HT-29 (cell line): ENCODE measurements around the gene OR5B21. TPM values are rescaled to one million over a fixed set of nuclear protein-coding genes. Genes with fewer than 3 reads are reported as not detected.

Source experiments
- DNase-seq: peaks from one replicate; pipeline ENCODE4 v3.0.0-alpha.2; 2015; ENCODE audit warnings: low spot score
- total RNA-seq: library from RNA; depleted of rRNA; stranded (reverse); fragments of >200 nt; shearing (Covaris generic); gene quantifications from 2 replicates; pipeline ENCODE4 v1.2.3, GENCODE V29; 2014; rRNA removed

The OR5B21 gene
- total RNA-seq, 1 experiment from 2014 or later: not detected

DNA sequence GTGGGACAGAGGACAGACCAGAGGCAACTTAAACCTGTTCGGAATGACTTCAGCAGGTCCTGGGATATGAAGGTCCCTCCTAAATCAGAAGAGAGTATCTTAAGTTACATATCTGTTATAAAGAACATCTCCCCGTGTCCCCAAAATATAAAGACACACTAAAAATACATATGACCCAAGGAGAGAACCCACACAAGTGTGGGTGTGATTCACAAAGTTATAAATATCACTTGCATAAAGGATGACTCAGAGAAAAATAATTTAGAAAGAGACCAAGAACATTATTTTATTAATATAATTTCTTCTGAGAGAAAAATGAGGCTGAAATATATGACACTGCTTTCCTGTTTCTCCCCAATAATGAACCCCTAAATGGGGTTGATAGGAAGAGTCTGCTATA lies 14.2 kb downstream of the OR5B21 start:
- no peak for DNase-seq

DNA sequence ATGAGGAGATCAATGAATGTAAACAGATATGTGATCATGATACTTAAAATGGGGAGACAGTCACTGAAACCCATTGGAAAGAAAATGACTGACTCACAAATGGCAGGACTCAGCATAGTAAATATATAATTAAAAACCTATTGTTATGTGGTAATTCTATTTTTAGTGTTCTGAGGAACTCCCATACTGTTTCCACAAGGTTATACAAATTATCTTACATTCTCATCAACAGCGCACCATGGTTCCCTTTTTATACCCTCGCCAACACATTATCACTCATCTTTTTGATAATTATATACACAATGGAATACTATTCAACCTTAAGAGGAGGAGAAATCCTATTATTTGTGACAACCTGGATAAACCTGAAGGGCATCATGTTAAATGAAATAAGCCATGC lies 17.1 kb downstream of the OR5B21 start:
- DNase-seq: no peak

DNA sequence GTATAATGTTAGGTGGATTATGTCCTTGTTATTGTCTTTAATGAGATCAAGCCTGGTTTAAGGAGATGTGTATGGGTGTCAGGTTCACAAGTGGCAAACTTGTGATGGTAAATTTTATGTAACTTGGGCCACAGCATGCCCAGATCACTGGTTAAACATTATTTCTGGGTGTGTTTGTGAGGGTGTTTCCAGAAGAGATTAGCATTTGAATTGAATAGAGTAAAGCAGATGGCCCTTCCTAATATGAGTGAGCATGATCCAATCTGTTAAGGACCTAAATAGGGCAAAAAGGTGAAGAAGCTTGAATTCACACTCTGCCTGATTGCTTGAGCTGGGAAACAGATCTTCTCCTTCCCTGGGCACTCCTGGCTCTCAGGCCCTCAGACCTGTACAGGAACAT lies 20.7 kb downstream of the OR5B21 start:
- no peak for DNase-seq

DNA sequence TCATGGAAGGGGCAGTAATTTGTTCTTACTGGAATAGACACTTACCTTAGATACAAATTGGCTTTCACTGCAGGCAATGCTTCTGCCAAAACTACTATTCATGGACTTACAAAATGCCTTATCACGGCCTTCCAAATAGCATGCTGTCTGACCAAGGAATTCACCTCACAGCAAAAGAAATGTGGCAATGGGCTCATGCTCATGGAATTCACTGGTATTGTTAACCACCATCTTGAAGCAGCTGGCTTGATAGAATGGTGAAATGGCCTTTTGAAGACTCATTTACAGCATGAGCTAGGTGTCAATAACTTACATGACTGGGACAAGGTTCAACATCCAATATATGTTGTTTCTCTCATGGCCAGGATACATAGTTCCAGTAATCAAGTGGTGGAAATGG lies 21.9 kb downstream of the OR5B21 start:
- no peak for DNase-seq

DNA sequence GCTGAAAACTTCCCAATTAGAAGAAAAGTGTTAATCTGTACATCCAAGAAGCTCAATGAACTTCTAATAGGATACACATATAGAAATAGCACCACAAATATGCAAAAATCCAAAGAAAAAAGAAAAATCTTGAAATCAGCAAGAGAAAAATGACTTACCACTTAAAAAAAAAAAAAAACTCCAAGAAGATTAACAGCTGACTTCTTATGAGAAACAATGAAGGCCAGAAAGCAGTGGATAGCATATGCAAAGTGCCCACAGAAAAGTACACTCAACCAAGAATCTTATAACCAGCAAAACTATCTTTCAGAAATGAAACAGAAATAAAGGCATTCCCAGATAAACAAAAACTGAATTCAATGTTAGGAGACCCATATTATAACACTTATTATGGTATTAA lies 36.0 kb downstream of the OR5B21 start:
- no peak for DNase-seq

DNA sequence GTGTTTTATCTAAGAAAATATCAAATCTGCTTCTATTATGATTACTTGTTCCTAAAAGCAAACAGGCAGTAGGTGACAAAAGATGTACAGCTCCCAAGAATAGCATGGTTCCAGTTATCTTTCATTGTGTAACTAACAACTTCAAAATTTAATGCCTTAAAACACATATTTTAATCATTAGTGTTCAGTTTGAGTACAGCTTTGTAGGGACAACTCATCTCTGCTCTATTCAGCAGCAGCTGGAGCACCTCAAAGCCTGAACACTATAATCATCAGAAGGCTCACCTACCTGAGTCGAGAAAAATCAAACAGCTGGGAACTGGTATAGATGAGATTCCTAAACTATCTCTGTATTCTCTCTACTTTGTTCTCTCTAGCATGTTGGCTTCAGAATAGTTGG lies 41.6 kb downstream of the OR5B21 start:
- DNase-seq: no peak

DNA sequence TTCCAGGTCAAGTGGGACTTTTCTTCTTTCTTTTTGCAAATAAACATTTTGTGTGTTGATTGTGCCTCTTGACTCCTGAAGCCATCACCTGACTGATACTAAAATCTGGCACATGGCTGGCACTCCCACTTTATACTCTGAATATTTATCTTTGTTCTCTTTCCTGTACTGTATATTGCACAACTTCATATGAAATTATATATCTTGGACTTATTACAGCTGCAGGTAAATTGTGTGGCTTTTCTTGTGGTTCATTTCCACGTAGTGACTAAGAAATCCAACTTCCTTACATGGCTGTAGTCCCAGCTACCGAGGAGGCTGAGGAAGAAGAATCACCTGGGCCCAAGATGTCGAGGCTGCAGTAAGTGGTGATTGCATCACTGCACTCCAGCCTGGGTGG lies 42.2 kb downstream of the OR5B21 start:
- DNase-seq: no peak

Other genes with a start within 250 kb of the OR5B21 start
- not detected in 2 replicates for gene OR10W1, start 239.8 kb downstream of the OR5B21 start, total RNA-seq
- gene OR5B17, start 149.0 kb downstream of the OR5B21 start, total RNA-seq: not detected in 2 replicates
- not detected in 2 replicates for gene OR5B3, start 101.2 kb downstream of the OR5B21 start, total RNA-seq
- not detected in 2 replicates for gene OR5B2, start 80.0 kb downstream of the OR5B21 start, total RNA-seq
- not detected in 2 replicates for gene OR5B12, start 65.9 kb downstream of the OR5B21 start, total RNA-seq
- 1.1 and 1.7 TPM in 2 replicates for gene LPXN, start 67.8 kb upstream of the OR5B21 start, total RNA-seq
- gene ZFP91, start 71.0 kb upstream of the OR5B21 start, total RNA-seq: 42.8 TPM in 2 replicates
- gene CNTF, start 114.6 kb upstream of the OR5B21 start, total RNA-seq: 1.3 and 1.6 TPM in 2 replicates
- not detected in 2 replicates for gene GLYAT, start 223.8 kb upstream of the OR5B21 start, total RNA-seq